Measurements from ENCODE around the gene POU2F3.

DNA sequence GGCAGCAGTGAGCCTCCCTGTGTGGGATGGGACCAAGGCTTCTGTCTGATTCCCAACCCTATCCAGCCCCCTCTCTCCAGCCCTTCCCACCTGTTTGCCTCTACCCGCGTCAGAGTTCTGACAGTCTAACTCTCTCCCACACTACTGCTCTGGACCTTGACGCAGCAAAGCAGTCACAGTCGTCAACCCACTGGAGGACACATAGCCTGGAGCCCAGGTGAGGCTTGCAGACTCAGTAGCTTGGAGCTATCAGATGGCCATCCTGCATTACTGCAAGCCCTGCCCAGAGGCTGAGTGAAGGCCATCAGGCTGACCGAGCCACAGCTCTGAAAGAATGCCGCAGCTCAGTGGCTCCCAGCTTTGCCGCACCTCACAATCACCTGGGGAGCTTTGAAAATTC is 25.4 kb upstream of the POU2F3 start:
- TF ChIP-seq, protein P1, sequence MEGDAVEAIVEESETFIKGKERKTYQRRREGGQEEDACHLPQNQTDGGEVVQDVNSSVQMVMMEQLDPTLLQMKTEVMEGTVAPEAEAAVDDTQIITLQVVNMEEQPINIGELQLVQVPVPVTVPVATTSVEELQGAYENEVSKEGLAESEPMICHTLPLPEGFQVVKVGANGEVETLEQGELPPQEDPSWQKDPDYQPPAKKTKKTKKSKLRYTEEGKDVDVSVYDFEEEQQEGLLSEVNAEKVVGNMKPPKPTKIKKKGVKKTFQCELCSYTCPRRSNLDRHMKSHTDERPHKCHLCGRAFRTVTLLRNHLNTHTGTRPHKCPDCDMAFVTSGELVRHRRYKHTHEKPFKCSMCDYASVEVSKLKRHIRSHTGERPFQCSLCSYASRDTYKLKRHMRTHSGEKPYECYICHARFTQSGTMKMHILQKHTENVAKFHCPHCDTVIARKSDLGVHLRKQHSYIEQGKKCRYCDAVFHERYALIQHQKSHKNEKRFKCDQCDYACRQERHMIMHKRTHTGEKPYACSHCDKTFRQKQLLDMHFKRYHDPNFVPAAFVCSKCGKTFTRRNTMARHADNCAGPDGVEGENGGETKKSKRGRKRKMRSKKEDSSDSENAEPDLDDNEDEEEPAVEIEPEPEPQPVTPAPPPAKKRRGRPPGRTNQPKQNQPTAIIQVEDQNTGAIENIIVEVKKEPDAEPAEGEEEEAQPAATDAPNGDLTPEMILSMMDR (IDR thresholded peaks at IDR 0.05): no peak
- no peak for TF ChIP-seq POLR2A (IDR thresholded peaks at IDR 0.05)

All from body of pancreas (tissue), 4 donors.